Activated CD4-positive, CD25-positive, alpha-beta regulatory T cell treated with anti-CD3 and anti-CD28 coated beads, Interleukin-2, amount 50 U/mL, for 24 hours (primary cell): ENCODE results near the gene IFNA21.
"Not testable (repeated sequence)": the region's sequence is repeated elsewhere in the genome, so short reads cannot be mapped to it uniquely, and the experiment has no call there.

Experiments used
- ATAC-seq, 2 donors: fragments of 150-1000 bp; cut with Tn5 transposase; one replicate each; pipeline ENCODE4 v1.10.0; 2021; ENCODE audit warnings: mild to moderate bottlenecking in 1 of 2, moderate library complexity in 1 of 2

The IFNA21 gene

GRCh38 chr9:21166560-21166959, at the start of gene IFNA21:
IFNA21 (minus strand) TSS chr9:21166660; CDS start chr9:21166612, 48 bp downstream.
- ATAC-seq: not testable (repeated sequence)

- not testable (repeated sequence) for ATAC-seq
Measured at GRCh38 chr9:21213411-21214326, 47.2 kb upstream of the IFNA21 start.

GRCh38 chr9:21212160-21212559, 45.7 kb upstream of the IFNA21 start:
- ATAC-seq: not testable (repeated sequence)

GRCh38 chr9:21210782-21211181, 44.3 kb upstream of the IFNA21 start:
- ATAC-seq: not testable (repeated sequence)

GRCh38 chr9:21210311-21210710, 43.9 kb upstream of the IFNA21 start:
- no peak for ATAC-seq

- not testable (repeated sequence) for ATAC-seq
Measured at GRCh38 chr9:21207043-21207442, 40.6 kb upstream of the IFNA21 start, which contains the start of gene IFNA10. IFNA10 (minus strand) TSS chr9:21207143; CDS start chr9:21207097, 46 bp downstream.

- ATAC-seq: no peak
Measured at GRCh38 chr9:21205204-21205603, 38.7 kb upstream of the IFNA21 start.

- ATAC-seq: not testable (repeated sequence)
Measured at GRCh38 chr9:21202105-21202504, 35.6 kb upstream of the IFNA21 start, which contains the start of gene IFNA7. IFNA7 (minus strand) TSS chr9:21202205; CDS start chr9:21202165, 40 bp downstream.

GRCh38 chr9:21194867-21195776, 28.7 kb upstream of the IFNA21 start:
- ATAC-seq: peak; percentile 61 to 70

- ATAC-seq: not testable (repeated sequence)
Measured at GRCh38 chr9:21187487-21187886, 21.0 kb upstream of the IFNA21 start, which contains the start of gene IFNA4. IFNA4 (minus strand) TSS chr9:21187587; CDS start chr9:21187531, 56 bp downstream.

GRCh38 chr9:21182810-21183736, 16.6 kb upstream of the IFNA21 start:
- peak in 1 of 2 donors; percentile 41 for ATAC-seq

GRCh38 chr9:21174671-21175070, 8.2 kb upstream of the IFNA21 start:
- ATAC-seq: no peak

- ATAC-seq: no peak
Measured at GRCh38 chr9:21172156-21172555, 5.7 kb upstream of the IFNA21 start.

GRCh38 chr9:21171351-21171750, 4.9 kb upstream of the IFNA21 start:
- ATAC-seq: no peak

GRCh38 chr9:21165516-21165915, 944 bp downstream of the IFNA21 start:
- ATAC-seq: no peak

- peak in 1 of 2 donors; percentile 28 for ATAC-seq
Measured at GRCh38 chr9:21160178-21160577, 6.3 kb downstream of the IFNA21 start.

- no peak for ATAC-seq
Measured at GRCh38 chr9:21155501-21155900, 11.0 kb downstream of the IFNA21 start.

- ATAC-seq: no peak
Measured at GRCh38 chr9:21154018-21154608, 12.3 kb downstream of the IFNA21 start.

- no peak for ATAC-seq
Measured at GRCh38 chr9:21153336-21154017, 13.0 kb downstream of the IFNA21 start.

GRCh38 chr9:21144603-21145002, 21.9 kb downstream of the IFNA21 start:
- no peak for ATAC-seq

- no peak for ATAC-seq
Measured at GRCh38 chr9:21141427-21141882, 25.0 kb downstream of the IFNA21 start, which contains the start of gene IFNW1. IFNW1 (minus strand) TSS chr9:21141832; CDS start chr9:21141570, 262 bp downstream.
